ENCODE data around the gene RTN4RL2. TPM values are rescaled to one million over a fixed set of nuclear protein-coding genes. Genes with fewer than 3 reads are reported as not detected.

Gene RTN4RL2
- total and polyA plus RNA-seq, 10 of the 15 experiments (the other 5 are each of a cell fraction or from before 2014, with no cell fraction given) = 0.14 to 1.1 (median 0.52) TPM; not detected in 4

DNA sequence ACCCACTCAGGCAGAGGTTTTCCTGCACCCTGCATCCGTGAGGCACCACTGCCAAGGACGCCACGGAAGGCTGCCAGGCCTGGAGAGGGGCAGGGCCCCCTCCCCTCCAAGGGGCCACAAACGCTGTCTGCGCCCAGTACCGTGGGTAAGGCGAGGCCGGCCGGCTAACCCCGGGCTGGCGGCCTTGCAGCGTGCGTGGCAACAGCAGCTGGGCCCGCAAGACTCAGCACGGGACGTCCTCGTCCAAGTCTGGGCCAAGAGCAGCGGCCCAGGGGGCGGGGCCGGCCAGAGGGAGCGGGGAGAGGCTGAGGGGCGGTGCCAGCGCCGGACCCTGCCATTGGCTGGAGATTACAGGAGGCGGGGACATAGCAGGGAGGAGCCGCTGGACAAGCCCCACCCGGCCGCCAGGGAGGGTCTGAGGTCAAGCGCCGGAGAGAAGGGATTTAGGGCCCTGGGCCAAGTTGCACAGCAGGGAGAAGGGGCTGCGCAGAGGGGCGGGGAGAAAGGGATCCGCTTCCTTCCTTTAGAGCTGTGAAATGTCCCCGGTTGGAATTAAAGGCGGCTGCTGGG, 39.2 kb downstream of the RTN4RL2 start (continued):
- TF ChIP-seq, protein P1, sequence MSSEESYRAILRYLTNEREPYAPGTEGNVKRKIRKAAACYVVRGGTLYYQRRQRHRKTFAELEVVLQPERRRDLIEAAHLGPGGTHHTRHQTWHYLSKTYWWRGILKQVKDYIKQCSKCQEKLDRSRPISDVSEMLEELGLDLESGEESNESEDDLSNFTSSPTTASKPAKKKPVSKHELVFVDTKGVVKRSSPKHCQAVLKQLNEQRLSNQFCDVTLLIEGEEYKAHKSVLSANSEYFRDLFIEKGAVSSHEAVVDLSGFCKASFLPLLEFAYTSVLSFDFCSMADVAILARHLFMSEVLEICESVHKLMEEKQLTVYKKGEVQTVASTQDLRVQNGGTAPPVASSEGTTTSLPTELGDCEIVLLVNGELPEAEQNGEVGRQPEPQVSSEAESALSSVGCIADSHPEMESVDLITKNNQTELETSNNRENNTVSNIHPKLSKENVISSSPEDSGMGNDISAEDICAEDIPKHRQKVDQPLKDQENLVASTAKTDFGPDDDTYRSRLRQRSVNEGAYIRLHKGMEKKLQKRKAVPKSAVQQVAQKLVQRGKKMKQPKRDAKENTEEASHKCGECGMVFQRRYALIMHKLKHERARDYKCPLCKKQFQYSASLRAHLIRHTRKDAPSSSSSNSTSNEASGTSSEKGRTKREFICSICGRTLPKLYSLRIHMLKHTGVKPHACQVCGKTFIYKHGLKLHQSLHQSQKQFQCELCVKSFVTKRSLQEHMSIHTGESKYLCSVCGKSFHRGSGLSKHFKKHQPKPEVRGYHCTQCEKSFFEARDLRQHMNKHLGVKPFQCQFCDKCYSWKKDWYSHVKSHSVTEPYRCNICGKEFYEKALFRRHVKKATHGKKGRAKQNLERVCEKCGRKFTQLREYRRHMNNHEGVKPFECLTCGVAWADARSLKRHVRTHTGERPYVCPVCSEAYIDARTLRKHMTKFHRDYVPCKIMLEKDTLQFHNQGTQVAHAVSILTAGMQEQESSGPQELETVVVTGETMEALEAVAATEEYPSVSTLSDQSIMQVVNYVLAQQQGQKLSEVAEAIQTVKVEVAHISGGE (CRISPR knock-in tag; IDR thresholded peaks at IDR 0.05) = no peak
- TF ChIP-seq USF1 (IDR thresholded peaks at IDR 0.05; ENCODE audit: borderline replicate concordance, extremely low read length, insufficient read depth, low read depth, low read length) (no peak), TCF12 (IDR thresholded peaks at IDR 0.05; ENCODE audit: low read depth, low read length) (no peak)

DNA sequence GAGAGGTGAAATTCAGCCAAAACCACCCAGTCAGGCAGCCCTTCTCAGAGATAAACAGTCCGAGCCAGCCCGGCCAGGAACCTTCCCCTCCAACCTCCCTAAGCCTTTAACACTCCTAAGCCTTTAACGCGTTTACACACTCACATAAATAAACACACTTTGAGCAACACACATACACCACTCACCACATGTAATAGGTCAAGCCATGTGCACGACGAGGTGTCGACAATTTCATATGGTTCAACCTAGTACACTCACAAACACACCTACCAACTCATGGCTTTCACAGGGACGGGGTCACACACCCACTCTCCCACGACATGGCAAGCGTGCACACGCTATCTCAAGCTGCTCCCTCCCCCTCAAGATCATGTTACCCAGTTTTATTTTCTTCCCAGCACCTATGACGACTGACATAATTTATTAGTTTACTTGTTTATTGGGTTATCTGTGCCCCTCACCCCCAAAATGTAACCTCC, 39.7 kb downstream of the RTN4RL2 start:
- ChIA-PET CTCF (interaction anchor here (2.0 kb wide), 1 partner anchor 26 kb away, joined by 4 read pairs; no protein-coding TSS in a partner anchor), SMC1A (ENCODE audit: uncharacterized antibody, unreplicated experiment) (no interaction called here), POLR2A (no interaction called here), RAD21 (ENCODE audit: unreplicated experiment) (no interaction called here)
- BruUV-seq (replicated peaks) = no TSS peak
- no peak overlapping the region for H3K4me3 ChIP-seq
- ATAC-seq = no peak
- no peak for DNase-seq (ENCODE audit: low read depth, low spot score)
- H3K79me2 ChIP-seq (ENCODE audit: control insufficient read depth, insufficient read depth, low read length) = no peaks in the 10 kb centered on the region
- peaks cover 3% of the 10 kb centered on the region; the same call in 1 of the 2 replicates for H4K20me1 ChIP-seq (ENCODE audit: control insufficient read depth, insufficient read depth)
- 89% methylated on average over 12 of the region's 12 CpGs for WGBS (ENCODE audit: insufficient coverage, insufficient replicate concordance, low lambda C conversion rate, missing lambda C conversion rate)
- no peak for FAIRE-seq
- no peaks in the 10 kb centered on the region for H3K4me1 ChIP-seq (ENCODE audit: control insufficient read depth, insufficient read depth, low read length)
- no peak overlapping the region for H2AFZ ChIP-seq (ENCODE audit: control insufficient read depth, low read depth, low read length)
- no peak for TF ChIP-seq EGR1 (IDR thresholded peaks at IDR 0.05; ENCODE audit: borderline replicate concordance in 1 of 2, low read depth in 2 of 2, low read length in 2 of 2)
- no peak for TF ChIP-seq E2F8 (IDR thresholded peaks at IDR 0.05; ENCODE audit: low read depth, partially characterized antibody)
- intact Hi-C loops (cut with micrococcal nuclease; ENCODE audit: unreplicated experiment) (no loop called here), in situ Hi-C loops (cut with MboI) (loop anchor here (25.0 kb wide), 1 partner anchor 663 kb away; no protein-coding TSS in a partner anchor)
- H3K4me2 ChIP-seq (ENCODE audit: control insufficient read depth, insufficient read depth) = no peak overlapping the region
- no peaks in the 10 kb centered on the region for H3K9me3 ChIP-seq (replicated peaks; ENCODE audit: control insufficient read depth, insufficient read depth, low read length)
- no peaks in the 10 kb centered on the region for H3K27me3 ChIP-seq (replicated peaks in 1 of 2; ENCODE audit: control insufficient read depth in 2 of 2, insufficient read depth in 2 of 2, low read length in 1 of 2)
- no peak overlapping the region for H3K27ac ChIP-seq (ENCODE audit: control insufficient read depth, insufficient read depth)
- H3K36me3 ChIP-seq (ENCODE audit: control insufficient read depth in 2 of 2, insufficient read depth in 2 of 2, low read length in 1 of 2) = peaks cover 3% of the 10 kb centered on the region in 2 experiments; a peak in 3 of 4 replicates
- H3K9ac ChIP-seq (ENCODE audit: control insufficient read depth, insufficient read depth, low read length) = no peak overlapping the region

Data from GM12878 (cell line).